HG02610 (cell line): Measurements from ENCODE around the gene ZFHX3.

Experiments
- ATAC-seq: cut with Tn5 transposase; IDR thresholded peaks from one replicate; pipeline ENCODE4 v1.9.1; 2021; ENCODE audit warnings: mild to moderate bottlenecking, moderate library complexity; ENCODE audit not compliant: unreplicated experiment

The ZFHX3 gene

GRCh38 chr16:72785171-72785570, 262.8 kb downstream of the ZFHX3 start:
- ATAC-seq: no peak

- no peak for ATAC-seq
These were observed 264.1 kb downstream of the ZFHX3 start for GRCh38 chr16:72783716-72784318.

GRCh38 chr16:72769876-72770275, 278.1 kb downstream of the ZFHX3 start:
- ATAC-seq: no peak

GRCh38 chr16:72768591-72768990, 279.3 kb downstream of the ZFHX3 start:
- no peak for ATAC-seq

- no peak for ATAC-seq
These were observed 281.4 kb downstream of the ZFHX3 start for GRCh38 chr16:72766506-72766905.

- no peak for ATAC-seq
These were observed 283.8 kb downstream of the ZFHX3 start for GRCh38 chr16:72764015-72764654.

- ATAC-seq: no peak
These were observed 287.3 kb downstream of the ZFHX3 start for GRCh38 chr16:72760581-72760980.

GRCh38 chr16:72753881-72754280, 294.0 kb downstream of the ZFHX3 start:
- no peak for ATAC-seq

GRCh38 chr16:72752004-72752695, 295.8 kb downstream of the ZFHX3 start:
- no peak for ATAC-seq

- ATAC-seq: no peak
These were observed 296.9 kb downstream of the ZFHX3 start for GRCh38 chr16:72751076-72751475.

- no peak for ATAC-seq
These were observed 298.8 kb downstream of the ZFHX3 start for GRCh38 chr16:72749091-72749490.

- no peak for ATAC-seq
These were observed 303.7 kb downstream of the ZFHX3 start for GRCh38 chr16:72744076-72744793.

GRCh38 chr16:72743011-72743761, 304.7 kb downstream of the ZFHX3 start:
- peak; percentile 85 for ATAC-seq

- no peak for ATAC-seq
These were observed 307.6 kb downstream of the ZFHX3 start for GRCh38 chr16:72740347-72740746.

GRCh38 chr16:72739577-72739976, 308.4 kb downstream of the ZFHX3 start:
- ATAC-seq: no peak

GRCh38 chr16:72736074-72736473, 311.9 kb downstream of the ZFHX3 start:
- ATAC-seq: no peak
